DMS79 treated with DMSO at 0.1 percent for 48 hours (cell line): ENCODE measurements around the gene SLX4.

Experiments used
- DNase-seq: peaks from one replicate; lab custom pipeline; 2025; lab: John Stamatoyannopoulos, UW

The SLX4 gene

GRCh38 chr16:3582276-3583165, 28.9 kb downstream of the SLX4 start:
- no peak for DNase-seq

- no peak for DNase-seq
Observed at GRCh38 chr16:3581392-3581791, 30.0 kb downstream of the SLX4 start.

GRCh38 chr16:3580686-3581085, 30.7 kb downstream of the SLX4 start:
- DNase-seq: no peak

- DNase-seq: no peak
Observed at GRCh38 chr16:3580251-3580651, 31.2 kb downstream of the SLX4 start.

- no peak for DNase-seq
Observed at GRCh38 chr16:3579776-3580175, 31.6 kb downstream of the SLX4 start.

GRCh38 chr16:3578610-3579551, 32.5 kb downstream of the SLX4 start:
- DNase-seq: no peak

GRCh38 chr16:3578121-3578520, 33.3 kb downstream of the SLX4 start:
- DNase-seq: no peak

- DNase-seq: no peak
Observed at GRCh38 chr16:3577302-3577752, 34.1 kb downstream of the SLX4 start, which contains the start of gene NLRC3. NLRC3 (minus strand) TSS chr16:3577403; CDS start chr16:3565036, 12,367 bp downstream.

GRCh38 chr16:3576211-3576610, 35.2 kb downstream of the SLX4 start:
- no peak for DNase-seq

GRCh38 chr16:3575491-3575890, 35.9 kb downstream of the SLX4 start:
- no peak for DNase-seq

- no peak for DNase-seq
Observed at GRCh38 chr16:3574195-3574594, 37.2 kb downstream of the SLX4 start.

GRCh38 chr16:3573146-3573815, 38.1 kb downstream of the SLX4 start:
- DNase-seq: no peak

GRCh38 chr16:3570420-3571062, 40.9 kb downstream of the SLX4 start:
- no peak for DNase-seq

GRCh38 chr16:3569851-3570250, 41.6 kb downstream of the SLX4 start:
- DNase-seq: no peak

- no peak for DNase-seq
Observed at GRCh38 chr16:3566990-3567389, 44.4 kb downstream of the SLX4 start.

GRCh38 chr16:3564889-3565141, 46.6 kb downstream of the SLX4 start:
- no peak for DNase-seq

- DNase-seq: no peak
Observed at GRCh38 chr16:3564130-3564888, 47.1 kb downstream of the SLX4 start.

GRCh38 chr16:3562914-3563480, 48.4 kb downstream of the SLX4 start:
- no peak for DNase-seq

GRCh38 chr16:3561626-3562025, 49.8 kb downstream of the SLX4 start:
- no peak for DNase-seq

GRCh38 chr16:3554351-3554928, 57.0 kb downstream of the SLX4 start:
- no peak for DNase-seq
